ENCODE measurements around the gene HDGF.
"Not testable (repeated sequence)": the region's sequence is repeated elsewhere in the genome, so short reads cannot be mapped to it uniquely, and the experiment has no call there.

The HDGF gene

DNA sequence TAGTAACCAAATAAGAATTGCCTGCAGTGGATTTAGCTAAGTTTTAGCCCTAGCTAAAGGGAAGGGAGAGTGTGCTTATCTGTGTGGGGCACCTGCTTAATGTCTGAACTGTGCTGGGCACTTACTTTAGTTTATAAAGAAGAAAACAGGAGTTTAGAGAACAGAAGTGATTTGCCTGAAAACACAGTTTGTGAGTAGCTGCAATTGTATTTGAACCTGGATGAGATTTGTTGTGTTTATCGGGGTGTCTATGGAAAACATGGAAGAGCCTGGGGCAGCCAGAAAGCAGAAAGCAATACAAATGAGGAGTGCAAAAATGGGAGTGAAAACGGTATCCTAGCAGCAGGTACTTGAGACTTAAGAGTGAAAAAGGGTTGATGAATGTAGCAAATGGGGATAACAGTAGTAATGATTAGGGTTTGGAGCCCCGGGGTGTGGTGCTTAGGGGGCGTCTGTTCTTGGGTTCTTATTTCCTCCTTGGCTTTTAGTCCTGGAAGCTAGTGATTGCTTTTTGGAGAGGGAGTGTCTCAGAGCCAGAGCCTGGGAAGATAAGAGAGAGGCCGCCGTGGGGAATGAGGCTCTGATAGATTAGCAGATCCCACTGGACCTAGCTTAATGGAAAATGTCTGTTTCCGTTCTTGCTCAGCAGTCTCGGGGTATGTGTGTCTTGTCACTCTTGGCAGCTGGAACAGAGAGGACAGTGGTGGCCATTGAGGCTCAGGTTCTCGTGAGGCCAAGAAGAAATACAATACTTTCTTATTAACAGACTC lies 21.4 kb upstream of the HDGF start:
- H3K9me3 Mint-ChIP-seq: no peaks in the 10 kb centered on the region
- H3K4me1 Mint-ChIP-seq: peaks cover 75% of the 10 kb centered on the region
- H3K4me3 Mint-ChIP-seq: no peak overlapping the region
- peak overlapping the region; percentile 42 for H3K27ac Mint-ChIP-seq
- H3K36me3 Mint-ChIP-seq: peaks cover 84% of the 10 kb centered on the region
- ATAC-seq (no peak), DNase-seq (ENCODE audit: low spot score in 2 of 2) (no peak)

DNA sequence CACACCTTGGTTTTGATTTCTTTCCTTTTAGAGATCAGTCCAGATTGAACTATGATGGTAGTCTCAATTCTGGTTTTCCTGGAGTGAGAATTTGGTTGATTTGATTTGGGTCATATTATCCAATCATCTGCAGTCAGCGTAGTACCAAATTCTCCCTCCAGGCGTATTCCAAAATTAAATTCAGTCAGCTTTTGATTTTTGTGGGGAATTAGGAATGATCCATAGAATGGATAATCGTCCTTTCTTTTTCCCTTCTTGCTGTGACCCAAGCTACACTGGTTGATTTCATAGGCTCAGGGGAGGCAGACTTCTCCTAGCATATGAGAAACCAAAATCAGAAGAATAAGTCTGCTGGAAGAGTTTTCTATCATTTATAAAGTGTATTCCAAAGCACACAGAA lies 20.7 kb upstream of the HDGF start:
- Mint-ChIP-seq H3K4me3 (no peak overlapping the region), H3K9me3 (no peaks in the 10 kb centered on the region), H3K4me1 (peaks cover 68% of the 10 kb centered on the region), H3K27ac (peak overlapping the region; percentile 42), H3K36me3 (peaks cover 77% of the 10 kb centered on the region)
- DNase-seq (ENCODE audit: low spot score in 2 of 2): no peak
- ATAC-seq: no peak

DNA sequence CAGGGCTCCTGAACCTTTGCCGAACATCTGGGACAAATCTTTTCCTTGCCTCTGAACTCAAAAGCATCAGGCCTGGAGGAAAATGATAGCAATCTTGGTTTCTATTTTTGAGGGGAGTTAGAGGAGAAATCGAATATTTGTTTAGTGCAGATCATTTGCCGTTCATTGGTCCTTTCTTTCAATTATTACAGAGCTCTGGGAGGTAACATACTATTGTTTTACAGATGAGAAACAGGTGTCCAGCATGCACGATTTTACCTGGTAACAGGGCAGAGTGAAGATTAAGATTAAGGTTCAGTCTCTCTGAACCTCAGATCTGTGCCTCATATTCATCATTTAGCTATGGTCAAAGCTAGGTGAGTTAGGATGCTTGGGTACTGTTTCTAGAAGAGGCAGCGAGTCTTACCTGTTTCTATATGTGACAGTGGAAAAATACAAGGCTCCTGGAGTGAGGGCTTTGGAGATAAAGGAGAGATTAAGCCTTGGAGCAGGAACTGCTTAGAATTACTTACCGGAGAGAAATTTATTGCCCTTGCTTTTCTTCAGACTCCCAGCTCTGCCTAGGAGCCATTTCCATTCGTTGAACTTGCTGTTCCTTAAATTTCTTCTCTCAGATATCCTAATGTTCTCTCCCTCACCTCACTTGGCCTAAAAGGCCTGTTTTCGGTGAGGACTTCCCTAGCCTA lies 17.3 kb upstream of the HDGF start:
- ATAC-seq (no peak), DNase-seq (ENCODE audit: low spot score in 2 of 2) (no peak)
- peaks cover 44% of the 10 kb centered on the region for H3K36me3 Mint-ChIP-seq
- no peak overlapping the region for H3K27ac Mint-ChIP-seq
- H3K4me3 Mint-ChIP-seq: no peak overlapping the region
- peaks cover 49% of the 10 kb centered on the region for H3K4me1 Mint-ChIP-seq
- H3K9me3 Mint-ChIP-seq: no peaks in the 10 kb centered on the region

- peak; percentile 43 to 82 for DNase-seq (ENCODE audit: low spot score in 2 of 2)
- Mint-ChIP-seq H3K4me1 (peaks cover 42% of the 10 kb centered on the region), H3K27ac (no peak overlapping the region)
Observed at GRCh38 chr1:156767879-156768604, 16.6 kb upstream of the HDGF start.

GRCh38 chr1:156767101-156767878 lies 15.8 kb upstream of the HDGF start, which contains the start of gene PRCC:
PRCC (plus strand) TSS chr1:156767535; CDS start chr1:156767772, 237 bp downstream.
- H3K36me3 Mint-ChIP-seq: peaks cover 29% of the 10 kb centered on the region
- no peak within 1 kb of the TSS for H3K4me3 Mint-ChIP-seq
- ATAC-seq (peak; percentile 97), DNase-seq (ENCODE audit: low spot score in 2 of 2) (peak; percentile 84 to 97)
- H3K4me1 Mint-ChIP-seq: peaks cover 34% of the 10 kb centered on the region
- H3K27ac Mint-ChIP-seq: no peak within 1 kb of the TSS
- no peaks in the 10 kb centered on the region for H3K9me3 Mint-ChIP-seq

More at GRCh38 chr1:156767879-156768604, 16.6 kb upstream of the HDGF start:
- no peaks in the 10 kb centered on the region for H3K9me3 Mint-ChIP-seq
- peak; percentile 22 for ATAC-seq
- peaks cover 37% of the 10 kb centered on the region for H3K36me3 Mint-ChIP-seq
- H3K4me3 Mint-ChIP-seq: no peak overlapping the region

DNA sequence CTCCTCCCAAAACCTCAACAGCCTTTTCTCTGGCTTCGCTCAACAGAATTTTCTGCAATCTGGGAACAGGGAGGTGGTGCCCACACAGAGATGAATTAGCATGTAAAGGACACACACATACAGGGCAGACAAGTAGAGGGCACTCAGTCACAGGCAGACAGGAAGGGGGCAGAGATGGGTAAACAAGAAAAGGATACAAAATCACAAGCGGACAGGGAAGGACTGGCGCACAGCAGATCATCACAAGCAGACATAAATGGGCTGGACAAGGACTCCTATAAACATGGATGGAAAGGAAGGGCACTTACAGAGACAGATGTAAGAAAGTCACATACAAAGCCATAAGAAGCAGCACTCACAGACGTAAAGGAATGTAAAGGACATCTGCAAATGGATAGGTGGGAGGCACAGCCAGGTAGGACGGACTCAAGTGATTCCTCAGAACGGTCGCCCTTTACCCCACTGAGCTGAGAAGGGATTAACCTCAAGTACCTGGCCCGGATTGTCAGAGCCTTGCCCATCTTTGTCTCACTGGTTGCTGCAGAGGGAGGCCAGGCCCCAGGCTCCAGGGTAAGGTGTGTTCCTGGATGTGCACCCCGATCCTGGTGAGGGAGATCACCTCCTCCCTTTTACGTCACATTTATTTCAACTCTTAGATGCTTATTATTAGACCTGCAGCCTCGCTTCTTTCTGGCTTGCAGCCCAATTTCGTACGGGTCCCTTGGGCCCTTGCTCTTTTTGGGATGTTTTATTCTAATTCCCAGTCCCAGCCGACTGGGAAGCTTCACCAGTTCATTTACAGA lies 15.0 kb upstream of the HDGF start:
- peak; percentile 2 for ATAC-seq
- Mint-ChIP-seq H3K27ac (no peak overlapping the region), H3K36me3 (peaks cover 21% of the 10 kb centered on the region), H3K4me3 (no peak overlapping the region), H3K9me3 (no peaks in the 10 kb centered on the region), H3K4me1 (peaks cover 31% of the 10 kb centered on the region)
- DNase-seq (ENCODE audit: low spot score in 2 of 2): peak in 1 of 2 donors; percentile 18

GRCh38 chr1:156765666-156766065 lies 14.2 kb upstream of the HDGF start:
- DNase-seq (ENCODE audit: low spot score in 2 of 2): no peak

GRCh38 chr1:156765136-156765535 lies 13.7 kb upstream of the HDGF start:
- H3K4me3 Mint-ChIP-seq; DNase-seq (ENCODE audit: low spot score in 2 of 2); H3K27ac Mint-ChIP-seq; H3K9me3 Mint-ChIP-seq; H3K36me3 Mint-ChIP-seq; ATAC-seq: not testable (repeated sequence)
- peaks cover 19% of the 10 kb centered on the region for H3K4me1 Mint-ChIP-seq

More at GRCh38 chr1:156765666-156766065, 14.2 kb upstream of the HDGF start:
- Mint-ChIP-seq H3K27ac (no peak overlapping the region), H3K36me3 (peaks cover 13% of the 10 kb centered on the region), H3K9me3 (no peaks in the 10 kb centered on the region), H3K4me3 (no peak overlapping the region), H3K4me1 (peaks cover 22% of the 10 kb centered on the region)
- no peak for ATAC-seq

- H3K4me3 Mint-ChIP-seq: no peak overlapping the region
- H3K36me3 Mint-ChIP-seq: no peaks in the 10 kb centered on the region
- no peaks in the 10 kb centered on the region for H3K9me3 Mint-ChIP-seq
- ATAC-seq: no peak
- no peak for DNase-seq (ENCODE audit: low spot score in 2 of 2)
- H3K4me1 Mint-ChIP-seq: peaks cover 5% of the 10 kb centered on the region
- no peak overlapping the region for H3K27ac Mint-ChIP-seq
Observed at GRCh38 chr1:156760796-156761104, 9.3 kb upstream of the HDGF start.

DNA sequence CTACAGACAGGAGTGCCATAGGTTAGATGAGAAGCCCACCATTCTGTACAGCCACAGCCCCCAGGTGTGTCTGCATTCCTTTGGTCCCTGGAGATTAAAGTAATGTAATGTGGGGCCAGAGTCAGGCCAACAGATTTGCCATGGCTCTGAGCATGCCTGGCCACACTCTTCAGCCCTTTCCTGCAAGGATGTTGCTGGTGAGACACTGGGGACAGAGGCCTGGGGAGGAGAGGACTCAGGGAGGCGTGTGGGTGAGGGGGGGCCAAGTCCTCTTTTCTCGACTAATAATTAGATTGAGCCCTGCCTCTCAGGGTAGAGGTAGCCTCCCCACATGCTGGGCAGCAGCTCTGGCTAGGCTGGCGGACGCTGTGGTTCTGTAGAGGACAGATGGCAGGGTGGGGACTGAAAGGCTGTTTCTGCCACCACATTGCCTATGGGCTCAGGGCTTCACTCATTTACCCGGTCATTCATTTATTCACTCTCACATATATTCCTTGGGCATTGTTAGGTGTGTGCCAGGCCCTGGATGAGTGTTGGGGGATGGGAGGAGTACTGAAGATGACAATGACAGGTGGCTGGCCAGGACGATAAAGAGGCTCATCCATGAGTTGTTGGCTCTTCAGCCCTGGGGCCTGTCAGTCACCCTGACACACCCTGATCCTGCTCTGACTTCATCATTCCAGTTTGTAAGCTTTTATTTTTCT lies 8.8 kb upstream of the HDGF start:
- Mint-ChIP-seq H3K4me1 (peaks cover 5% of the 10 kb centered on the region), H3K36me3 (peaks cover 1% of the 10 kb centered on the region), H3K4me3 (no peak overlapping the region), H3K27ac (no peak overlapping the region), H3K9me3 (no peaks in the 10 kb centered on the region)
- ATAC-seq (no peak), DNase-seq (ENCODE audit: low spot score in 2 of 2) (no peak)

DNA sequence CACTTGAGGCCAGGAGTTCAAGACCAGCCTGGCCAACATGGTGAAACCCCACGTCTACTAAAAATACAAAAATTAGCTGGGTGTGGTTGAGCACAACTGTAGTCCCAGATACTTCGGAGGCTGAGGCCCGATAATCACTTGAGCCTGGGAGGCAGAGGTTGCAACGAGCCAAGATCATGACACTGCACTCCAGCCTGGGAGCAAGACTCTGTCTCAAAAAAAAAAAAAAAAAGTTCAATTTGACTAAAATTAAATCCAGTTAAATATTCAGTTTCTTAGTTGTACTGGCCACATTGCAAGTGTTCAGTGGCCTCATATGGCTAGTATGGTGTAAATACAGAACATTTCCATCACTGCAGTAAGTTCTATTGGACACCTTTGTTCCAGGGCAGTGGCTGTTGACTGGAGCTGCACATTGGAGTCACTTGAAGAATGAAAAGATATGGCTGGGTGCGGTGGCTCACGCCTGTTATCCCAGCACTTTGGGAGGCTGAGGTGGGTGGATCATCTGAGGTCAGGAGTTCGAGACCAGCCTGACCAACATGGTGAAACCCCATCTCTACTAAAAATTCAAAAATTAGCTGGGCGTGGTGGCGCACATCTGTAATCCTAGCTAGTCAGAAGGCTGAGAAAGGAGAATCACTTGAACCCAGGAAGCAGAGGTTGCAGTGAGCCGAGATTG lies 6.2 kb upstream of the HDGF start:
- not testable (repeated sequence) for H3K4me3 Mint-ChIP-seq; ATAC-seq; H3K9me3 Mint-ChIP-seq; DNase-seq (ENCODE audit: low spot score in 2 of 2); H3K27ac Mint-ChIP-seq
- peaks cover 14% of the 10 kb centered on the region for H3K4me1 Mint-ChIP-seq
- peaks cover 10% of the 10 kb centered on the region for H3K36me3 Mint-ChIP-seq

DNA sequence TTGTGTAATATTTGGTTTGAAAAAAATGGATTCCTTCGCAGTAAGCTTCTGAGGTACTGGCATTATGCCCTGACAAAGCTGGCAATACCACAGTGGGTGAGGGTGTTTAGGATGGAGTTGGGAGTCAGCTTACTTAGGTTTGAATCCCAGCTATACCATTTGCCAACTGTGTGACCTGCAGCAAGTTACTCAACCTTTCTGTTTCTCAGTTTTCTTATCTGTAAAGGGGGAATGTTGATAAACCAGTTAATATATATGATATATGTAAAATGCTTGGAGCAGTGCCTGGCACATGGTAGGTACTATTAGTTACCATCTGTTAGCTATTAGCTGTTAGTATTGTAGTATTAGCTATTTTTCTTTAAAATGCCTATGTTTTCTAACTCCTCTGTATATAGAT lies 4.9 kb upstream of the HDGF start:
- Mint-ChIP-seq H3K27ac (no peak overlapping the region), H3K4me1 (peaks cover 16% of the 10 kb centered on the region), H3K9me3 (no peaks in the 10 kb centered on the region), H3K4me3 (no peak overlapping the region), H3K36me3 (peaks cover 19% of the 10 kb centered on the region)
- no peak for DNase-seq (ENCODE audit: low spot score in 2 of 2)
- ATAC-seq: no peak

- H3K4me3 Mint-ChIP-seq: no peak overlapping the region
- H3K27ac Mint-ChIP-seq: peak overlapping the region; percentile 3
- no peak for ATAC-seq
Observed at GRCh38 chr1:156755527-156755950, 4.1 kb upstream of the HDGF start.

More at GRCh38 chr1:156755527-156755950, 4.1 kb upstream of the HDGF start:
- Mint-ChIP-seq H3K4me1 (peaks cover 16% of the 10 kb centered on the region), H3K9me3 (no peaks in the 10 kb centered on the region), H3K36me3 (peaks cover 21% of the 10 kb centered on the region)
- no peak for DNase-seq (ENCODE audit: low spot score in 2 of 2)

Measured in stimulated activated effector memory CD8-positive, alpha-beta T cell treated with anti-CD3 and anti-CD28 coated beads, Interleukin-12 subunit alpha, Interleukin-12 subunit beta, amount 100 ng/mL, for 72 hours (primary cell).